Measurements from ENCODE around the gene CXCL10.

CXCL10 gene

DNA sequence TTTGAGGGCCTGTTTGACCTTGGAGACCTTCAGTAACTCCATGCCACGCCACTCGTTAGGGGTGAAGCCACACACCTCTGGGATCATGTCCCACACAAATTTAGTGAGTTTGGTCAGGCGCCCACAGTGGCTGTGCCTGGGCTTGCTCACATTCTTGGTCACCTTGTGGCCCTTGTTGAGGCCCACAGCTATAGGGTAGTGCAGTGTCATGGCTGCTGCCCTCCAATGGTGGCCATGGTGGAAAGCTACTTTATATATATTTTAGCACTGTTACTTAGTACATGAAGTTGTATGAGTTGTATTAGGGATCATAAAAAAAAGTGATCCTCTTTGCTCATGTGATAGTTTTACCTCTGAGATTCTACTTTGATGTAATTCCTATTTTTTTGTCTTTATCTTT is 13.6 kb upstream of the CXCL10 start:
- no peak for TF ChIP-seq POLR2A (IDR thresholded peaks at IDR 0.05; ENCODE audit: low read depth, low read length)
- DNase-seq (ENCODE audit: insufficient read length, low spot score) = no peak
- FAIRE-seq = no peak

DNA sequence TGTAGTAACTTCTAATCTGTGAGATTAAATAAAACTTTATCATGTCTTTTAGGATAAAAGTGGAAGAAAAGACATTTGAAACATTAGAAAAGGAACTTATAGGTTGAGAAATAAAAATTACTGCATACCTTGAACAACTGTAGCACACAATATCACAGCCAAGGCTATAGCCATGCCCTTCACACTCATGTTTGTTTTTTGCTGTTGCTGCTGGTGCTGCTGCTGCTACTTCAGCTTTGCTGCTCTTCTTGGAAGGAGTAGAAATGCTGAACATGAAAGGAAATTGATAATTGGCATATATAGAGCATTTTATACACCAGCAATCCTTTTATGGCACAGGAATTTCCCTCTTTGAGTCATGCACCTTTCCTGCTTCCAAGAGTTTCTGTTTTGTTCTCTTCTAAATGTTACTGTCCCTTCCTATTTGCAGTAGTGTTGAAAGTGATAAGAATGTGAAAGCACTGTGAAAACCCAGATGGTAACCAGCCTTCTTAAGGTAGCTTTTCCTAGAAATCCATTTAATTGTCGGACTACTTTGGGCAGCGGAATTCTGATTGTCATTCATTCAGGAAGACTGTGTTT is 12.6 kb upstream of the CXCL10 start, which contains the start of gene CXCL11:
Gene CXCL11 (minus strand): TSS at position 272 of the 582 bp plus-strand sequence. CDS start 83 bp downstream, at position 189.
- DNase-seq (ENCODE audit: insufficient read length, low spot score) = no peak
- TF ChIP-seq POLR2A (IDR thresholded peaks at IDR 0.05; ENCODE audit: low read depth, low read length) = no peak
- FAIRE-seq = no peak

DNA sequence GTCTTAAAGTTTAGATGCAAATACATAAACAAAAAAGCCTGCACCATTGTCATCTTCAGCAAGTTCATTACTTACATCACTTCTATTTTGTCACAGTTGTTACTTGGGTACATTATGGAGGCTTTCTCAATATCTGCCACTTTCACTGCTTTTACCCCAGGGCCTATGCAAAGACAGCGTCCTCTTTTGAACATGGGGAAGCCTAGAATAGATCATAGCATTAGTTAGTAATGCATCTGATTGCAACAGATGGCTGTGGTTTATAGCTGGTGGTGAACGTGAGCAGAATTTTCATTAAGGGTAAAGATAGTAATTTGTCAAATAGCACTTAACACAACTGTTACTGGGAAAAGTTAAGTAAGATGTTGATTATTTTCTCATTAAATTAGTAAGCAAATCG is 11.8 kb upstream of the CXCL10 start:
- no peak for DNase-seq (ENCODE audit: insufficient read length, low spot score)
- TF ChIP-seq POLR2A (IDR thresholded peaks at IDR 0.05; ENCODE audit: low read depth, low read length) = no peak
- no peak for FAIRE-seq

DNA sequence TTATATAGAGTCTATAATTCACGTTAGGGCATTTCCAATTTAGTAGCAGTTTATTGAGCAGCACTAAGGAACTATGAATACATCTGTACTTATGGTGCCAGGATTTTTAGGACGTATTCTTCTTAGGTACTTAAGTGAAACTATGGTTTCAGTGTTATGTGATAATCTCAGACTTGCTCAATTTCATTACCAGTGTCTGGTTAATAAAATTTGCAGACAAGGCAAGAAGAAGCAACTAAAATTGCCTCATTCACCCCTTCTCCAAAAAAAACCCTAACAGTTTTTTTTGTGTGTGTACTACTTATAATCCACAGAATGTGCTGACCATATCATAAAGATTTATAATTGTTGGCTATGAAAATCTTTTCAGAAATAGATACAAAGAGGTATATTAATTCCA is 6.0 kb upstream of the CXCL10 start:
- FAIRE-seq (no peak), DNase-seq (ENCODE audit: insufficient read length, low spot score) (no peak)
- TF ChIP-seq POLR2A (IDR thresholded peaks at IDR 0.05; ENCODE audit: low read depth, low read length) = no peak

DNA sequence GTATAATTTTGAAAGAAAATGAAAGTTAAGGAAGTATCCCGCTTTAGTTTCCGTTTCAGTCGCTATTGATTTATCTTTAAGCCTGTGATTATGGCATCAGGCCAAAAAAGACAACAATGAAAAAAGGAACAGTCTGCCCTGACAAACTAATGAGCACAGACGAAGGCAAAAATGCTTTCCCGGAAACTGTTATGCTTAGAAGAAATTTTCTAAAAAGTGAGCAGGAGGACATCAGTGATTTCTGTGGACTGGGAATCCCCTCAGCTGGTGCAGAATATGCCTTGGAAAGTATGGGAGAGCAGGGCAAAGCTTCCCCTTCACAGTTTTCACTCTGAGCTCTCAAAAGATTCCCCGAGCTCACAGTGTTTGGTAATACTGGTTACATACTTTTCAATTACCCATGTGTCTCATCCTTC is 5.1 kb upstream of the CXCL10 start:
- TF ChIP-seq POLR2A (IDR thresholded peaks at IDR 0.05; ENCODE audit: low read depth, low read length) = no peak
- FAIRE-seq (no peak), DNase-seq (ENCODE audit: insufficient read length, low spot score) (no peak)

DNA sequence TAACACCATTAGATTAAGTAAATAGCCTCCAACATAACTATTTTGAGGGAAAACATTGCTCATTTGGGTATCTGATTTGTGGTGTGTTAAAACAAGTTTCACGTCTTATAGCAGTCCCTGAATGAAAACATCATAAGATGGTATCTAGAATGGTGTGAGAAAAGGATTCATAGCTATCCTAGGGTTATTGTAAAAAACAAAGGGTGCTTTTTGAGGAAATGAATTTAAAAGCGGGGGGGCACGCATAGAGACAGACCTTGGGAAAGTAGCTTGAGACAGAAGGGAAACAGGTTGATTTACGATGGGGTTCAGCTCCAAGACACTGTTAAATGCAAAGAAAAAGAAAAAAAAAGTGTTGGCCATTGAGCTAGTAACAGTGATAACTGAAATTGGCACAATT is 768 bp upstream of the CXCL10 start:
- DNase-seq (ENCODE audit: insufficient read length, low spot score) (no peak), FAIRE-seq (no peak)
- TF ChIP-seq POLR2A (IDR thresholded peaks at IDR 0.05; ENCODE audit: low read depth, low read length) = no peak

DNA sequence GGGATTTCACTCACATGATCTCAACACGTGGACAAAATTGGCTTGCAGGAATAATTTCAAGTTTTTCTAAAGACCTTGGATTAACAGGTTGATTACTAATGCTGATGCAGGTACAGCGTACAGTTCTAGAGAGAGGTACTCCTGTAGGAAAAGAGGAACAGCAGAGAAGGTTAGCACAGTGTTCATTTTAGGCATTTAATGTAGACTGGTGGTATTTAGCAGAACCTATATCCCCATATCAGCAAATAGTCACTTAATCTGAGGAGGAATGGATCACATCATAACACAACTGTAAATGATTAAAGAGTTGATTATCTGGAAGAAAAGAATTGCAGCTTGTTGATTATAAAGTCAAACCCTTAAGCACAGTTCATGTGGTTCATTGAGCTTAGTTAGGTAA is 620 bp downstream of the CXCL10 start:
- DNase-seq (ENCODE audit: insufficient read length, low spot score) = no peak
- no peak for FAIRE-seq
- no peak for TF ChIP-seq POLR2A (IDR thresholded peaks at IDR 0.05; ENCODE audit: low read depth, low read length)

DNA sequence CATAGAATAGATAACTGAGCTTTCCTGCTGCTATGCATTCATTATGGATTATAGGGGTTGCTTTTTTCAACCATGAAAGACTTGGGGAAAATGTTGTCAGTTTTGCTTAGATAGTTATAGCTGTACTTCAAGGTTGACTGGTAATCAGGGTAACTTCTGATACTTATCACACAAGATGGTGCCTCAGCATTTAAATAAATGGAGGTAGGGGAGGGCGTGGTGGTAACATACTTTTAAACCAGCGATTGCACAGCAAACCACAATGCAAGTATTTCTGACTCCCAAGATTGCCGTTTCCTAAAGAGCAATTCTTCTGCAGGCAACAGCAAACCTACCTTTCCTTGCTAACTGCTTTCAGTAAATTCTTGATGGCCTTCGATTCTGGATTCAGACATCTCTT is 1.3 kb downstream of the CXCL10 start:
- DNase-seq (ENCODE audit: insufficient read length, low spot score) (no peak), FAIRE-seq (no peak)
- TF ChIP-seq POLR2A (IDR thresholded peaks at IDR 0.05; ENCODE audit: low read depth, low read length) = no peak

DNA sequence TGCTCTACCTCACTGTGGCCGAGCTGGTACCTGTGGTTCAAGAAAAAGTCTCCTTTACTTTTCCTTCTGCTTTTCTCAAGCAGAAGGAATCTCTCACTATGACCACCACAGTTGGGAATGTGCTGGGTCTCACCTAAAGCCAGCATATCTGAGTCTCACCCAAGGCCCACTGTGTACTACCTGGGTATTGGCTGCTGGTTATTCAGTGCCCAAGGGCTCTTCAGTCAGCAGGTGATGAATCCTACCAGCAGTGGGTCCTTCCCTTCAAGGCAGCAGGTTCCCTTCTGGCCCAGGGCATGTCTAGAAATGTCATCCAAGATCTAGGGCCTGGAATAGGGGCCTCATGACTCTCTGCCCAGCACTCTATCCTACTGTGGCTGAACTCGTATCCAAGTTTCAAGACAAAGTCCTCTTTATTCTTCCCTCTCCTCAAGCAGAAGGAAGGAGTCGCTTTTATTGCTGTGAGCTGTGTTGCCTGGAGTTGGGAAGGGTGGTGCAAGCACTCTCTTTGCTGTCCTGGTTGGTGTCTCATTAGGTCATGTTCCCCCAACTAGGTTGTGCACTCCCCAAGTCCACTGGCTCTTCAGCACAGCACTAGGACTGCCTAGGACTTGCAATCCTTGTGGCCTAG is 6.1 kb downstream of the CXCL10 start:
- no peak for TF ChIP-seq POLR2A (IDR thresholded peaks at IDR 0.05; ENCODE audit: low read depth, low read length)
- FAIRE-seq (no peak), DNase-seq (ENCODE audit: insufficient read length, low spot score) (no peak)

DNA sequence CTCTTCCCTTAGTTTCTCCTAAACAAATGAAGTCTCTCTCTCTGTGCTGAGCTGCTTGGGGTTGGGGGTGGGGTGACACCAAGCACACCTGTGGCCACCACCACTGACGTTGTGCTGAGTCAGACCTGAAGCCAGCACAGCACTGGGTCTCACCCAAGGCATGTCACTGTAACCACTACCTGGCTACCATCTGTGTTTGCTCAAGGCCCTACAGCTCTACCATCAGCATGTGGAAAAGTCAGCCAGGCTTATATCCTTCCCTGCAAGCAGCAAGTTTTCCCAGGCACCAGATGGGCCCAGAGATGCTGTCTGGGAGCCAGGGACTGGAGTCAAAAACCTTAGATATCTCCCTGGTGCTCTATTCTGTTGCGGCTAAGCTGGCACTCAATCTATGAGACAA is 6.9 kb downstream of the CXCL10 start:
- DNase-seq (ENCODE audit: insufficient read length, low spot score) (no peak), FAIRE-seq (no peak)
- TF ChIP-seq POLR2A (IDR thresholded peaks at IDR 0.05; ENCODE audit: low read depth, low read length) = no peak

DNA sequence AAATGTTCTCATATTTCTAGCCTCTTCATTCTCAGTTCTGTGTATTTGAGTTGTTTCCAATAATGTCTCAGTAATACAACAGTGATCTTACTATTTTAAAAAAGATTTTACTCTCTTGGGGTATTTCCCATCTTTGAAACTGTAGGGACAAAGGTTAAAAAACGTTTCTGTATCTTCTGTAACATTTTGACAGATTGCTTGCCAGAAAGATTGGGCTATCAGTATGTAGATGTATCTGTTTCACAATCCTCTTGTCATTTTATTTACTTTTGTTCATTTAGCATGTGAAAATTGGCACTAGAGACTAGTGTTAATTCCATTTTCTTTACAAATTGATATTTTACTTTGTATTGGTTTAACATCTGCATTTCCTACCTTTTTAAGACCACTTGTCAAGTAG is 9.8 kb downstream of the CXCL10 start:
- TF ChIP-seq POLR2A (IDR thresholded peaks at IDR 0.05; ENCODE audit: low read depth, low read length) = no peak
- DNase-seq (ENCODE audit: insufficient read length, low spot score) (no peak), FAIRE-seq (no peak)

DNA sequence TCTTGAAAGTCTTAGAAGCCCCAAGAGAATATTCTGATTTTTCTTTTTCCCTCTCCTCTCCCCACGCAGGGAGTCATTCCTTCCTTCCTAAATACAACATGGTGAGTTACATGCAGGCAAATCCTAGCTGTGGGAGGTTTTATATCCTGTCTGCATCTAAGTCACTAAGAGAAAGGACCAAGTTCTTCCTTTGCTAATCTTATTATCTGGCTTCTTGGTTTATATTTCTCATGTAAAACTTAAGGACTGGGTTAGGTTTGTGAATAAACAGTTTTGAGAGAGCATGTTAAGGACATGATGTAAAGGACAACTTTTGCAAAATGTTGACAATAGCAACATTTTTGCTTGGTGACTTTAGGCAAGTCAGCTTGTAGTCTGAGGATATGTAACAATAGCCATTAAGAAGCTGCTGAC is 10.9 kb downstream of the CXCL10 start:
- FAIRE-seq = no peak
- DNase-seq (ENCODE audit: insufficient read length, low spot score) = no peak
- no peak for TF ChIP-seq POLR2A (IDR thresholded peaks at IDR 0.05; ENCODE audit: low read depth, low read length)

DNA sequence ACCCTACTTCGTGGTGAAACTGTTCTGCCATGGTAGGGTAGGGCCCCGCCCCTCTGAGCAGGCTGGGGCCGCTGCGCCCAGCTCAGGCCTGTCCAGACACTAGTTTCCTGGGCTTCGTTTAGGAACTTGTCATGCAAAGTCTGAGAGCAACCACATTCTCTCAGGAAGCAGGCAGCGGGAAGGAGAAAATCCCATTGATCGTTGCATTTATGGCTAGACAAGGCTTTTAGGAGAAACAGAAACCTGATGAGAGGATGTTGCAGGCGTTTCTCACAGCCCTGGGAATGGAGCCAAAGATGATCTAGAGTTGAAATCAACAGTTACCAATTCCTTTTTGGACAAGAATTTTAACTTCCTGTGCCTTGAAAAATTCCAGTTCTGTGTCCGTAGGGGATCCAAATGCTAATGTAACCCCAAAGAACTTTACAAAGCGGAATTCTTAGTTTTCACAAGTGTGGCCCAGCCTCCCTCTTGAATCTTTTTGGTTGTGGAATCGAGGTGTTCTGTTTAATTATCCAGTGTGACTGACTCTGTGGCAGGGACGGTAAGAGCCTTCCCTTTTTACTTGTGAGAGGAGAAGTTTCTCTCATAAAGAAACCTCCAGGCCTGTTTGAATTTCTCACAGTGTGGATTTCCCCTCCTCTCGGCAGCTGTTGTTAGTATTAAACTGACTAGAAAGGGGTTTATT is 11.5 kb downstream of the CXCL10 start:
- DNase-seq (ENCODE audit: insufficient read length, low spot score) (no peak), FAIRE-seq (no peak)
- TF ChIP-seq POLR2A (IDR thresholded peaks at IDR 0.05; ENCODE audit: low read depth, low read length) = no peak

DNA sequence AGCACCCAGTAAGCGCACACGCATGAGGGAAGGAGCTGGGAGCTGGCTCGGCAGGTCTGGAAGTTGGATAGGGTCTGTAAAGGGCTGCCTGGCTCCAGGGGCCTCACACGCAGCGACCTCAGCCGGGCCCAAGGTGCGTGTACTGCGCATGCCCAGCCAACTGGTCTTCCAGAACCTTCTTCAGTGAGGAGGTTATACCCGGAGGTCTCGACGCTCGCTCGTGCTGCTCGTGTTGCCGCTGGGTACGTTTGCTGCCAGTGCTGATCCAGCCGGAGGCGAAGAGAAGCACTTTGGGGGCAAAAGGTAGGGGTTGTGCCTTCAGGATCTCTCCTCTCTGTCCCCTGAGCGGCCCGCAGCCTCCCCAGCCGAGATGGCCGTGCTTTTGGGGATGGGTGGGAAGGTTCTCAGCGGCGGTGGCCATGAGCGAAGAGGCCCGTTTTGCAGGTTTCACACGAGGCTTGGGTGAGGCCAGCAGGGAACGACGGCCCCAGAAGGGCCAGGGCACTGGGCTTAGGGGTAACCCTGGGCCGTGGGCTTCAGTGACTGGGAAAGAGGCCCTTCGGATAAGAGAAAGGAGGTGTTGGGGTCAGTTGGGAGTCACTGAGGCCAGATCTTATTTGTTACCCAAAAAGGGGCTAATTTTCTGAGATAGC is 12.2 kb downstream of the CXCL10 start:
- FAIRE-seq = no peak
- TF ChIP-seq POLR2A (IDR thresholded peaks at IDR 0.05; ENCODE audit: low read depth, low read length) = no peak
- no peak for DNase-seq (ENCODE audit: insufficient read length, low spot score)
